Lower leg skin (tissue), 4 donors: ENCODE data around the gene SAMHD1. TPM values are rescaled to one million over a fixed set of nuclear protein-coding genes. Genes with fewer than 3 reads are reported as not detected.

Experiments used
- DNase-seq, 2 donors: peaks; one replicate each; pipeline ENCODE4 v3.0.0-alpha.2; 2019; ENCODE audit warnings: low spot score in 2 of 2
- H3K4me3 ChIP-seq: fragments of 200-600 bp; sonication (generic); 2 replicates; pipeline ENCODE4 v1.5.1; 2017; ENCODE audit warnings: mild to moderate bottlenecking, low read depth; ENCODE audit not compliant: poor library complexity, severe bottlenecking
- CTCF ChIP-seq, 3 donors: fragments of 450-650 bp; IDR thresholded peaks; one replicate each; pipeline ENCODE4 v1.5.1; 2016; ENCODE audit warnings: antibody characterized with exemption in 3 of 3, mild to moderate bottlenecking in 3 of 3, moderate library complexity in 2 of 3
- POLR2A ChIP-seq, 2 donors: fragments of 450-650 bp; IDR thresholded peaks; one replicate each; pipeline ENCODE4 v1.6.1; 2016 to 2017; ENCODE audit warnings: antibody characterized with exemption in 2 of 2, mild to moderate bottlenecking in 1 of 2, moderate library complexity in 1 of 2
- WGBS, 2 donors: methylation state at CpG; one replicate each; pipeline ENCODE4 v1.1.5; 2018; 5-methylcytosine and 5-hydroxymethylcytosine counted together
- intact Hi-C: fragments of 100-400 bp; cut with DNase I; formaldehyde crosslinking; loops from one replicate; pipeline ENCODE4 v1.15.0; 2023; ENCODE audit warnings: low total_unique reads
- total RNA-seq, 4 donors: library from RNA; depleted of rRNA; stranded (reverse); fragments of >200 nt; gene quantifications; one replicate each; pipeline ENCODE4 v1.1.0, GENCODE V29; 2016

Gene SAMHD1
- total RNA-seq, 4 donors from 2014 or later, result 29.4 to 109 (median 38.3) TPM

GRCh38 chr20:36873498-36874189 is 77.9 kb downstream of the SAMHD1 start:
- no peak for DNase-seq
- WGBS, 2 donors, result 87 to 88% methylated on average over 13 of the region's 13 CpGs
- TF ChIP-seq CTCF (IDR thresholded peaks at IDR 0.05) (no peak), POLR2A (IDR thresholded peaks at IDR 0.05) (no peak)
- intact Hi-C loops, result no loop called here
- H3K4me3 ChIP-seq, result no peak overlapping the region

GRCh38 chr20:36872852-36873251 is 78.7 kb downstream of the SAMHD1 start:
- TF ChIP-seq POLR2A (IDR thresholded peaks at IDR 0.05), result no peak
- TF ChIP-seq CTCF (IDR thresholded peaks at IDR 0.05), result no peak
- intact Hi-C loops, result no loop called here
- H3K4me3 ChIP-seq, result no peak overlapping the region
- no peak for DNase-seq
- WGBS, 2 donors, result 67 to 81% methylated on average over 5 of the region's 5 CpGs

- intact Hi-C loops, result no loop called here
- 73 to 76% methylated on average over 16 of the region's 16 CpGs for WGBS, 2 donors
- no peak overlapping the region for H3K4me3 ChIP-seq
- no peak for TF ChIP-seq CTCF (IDR thresholded peaks at IDR 0.05)
- no peak for DNase-seq
These were observed 79.6 kb downstream of the SAMHD1 start for GRCh38 chr20:36871640-36872570.

- TF ChIP-seq POLR2A (IDR thresholded peaks at IDR 0.05) (no peak), CTCF (IDR thresholded peaks at IDR 0.05) (no peak)
- DNase-seq, result no peak
- 71 to 72% methylated on average over 8 of the region's 8 CpGs for WGBS, 2 donors
- intact Hi-C loops, result no loop called here
- H3K4me3 ChIP-seq, result no peak overlapping the region
These were observed 84.6 kb downstream of the SAMHD1 start for GRCh38 chr20:36866681-36867495.

GRCh38 chr20:36866164-36866563 is 85.3 kb downstream of the SAMHD1 start:
- DNase-seq, result no peak
- 79 to 86% methylated on average over 7 of the region's 7 CpGs for WGBS, 2 donors
- intact Hi-C loops, result no loop called here
- TF ChIP-seq CTCF (IDR thresholded peaks at IDR 0.05), result no peak
- TF ChIP-seq POLR2A (IDR thresholded peaks at IDR 0.05), result no peak
- H3K4me3 ChIP-seq, result no peak overlapping the region
